ENCODE measurements around the gene NHS.

DNA sequence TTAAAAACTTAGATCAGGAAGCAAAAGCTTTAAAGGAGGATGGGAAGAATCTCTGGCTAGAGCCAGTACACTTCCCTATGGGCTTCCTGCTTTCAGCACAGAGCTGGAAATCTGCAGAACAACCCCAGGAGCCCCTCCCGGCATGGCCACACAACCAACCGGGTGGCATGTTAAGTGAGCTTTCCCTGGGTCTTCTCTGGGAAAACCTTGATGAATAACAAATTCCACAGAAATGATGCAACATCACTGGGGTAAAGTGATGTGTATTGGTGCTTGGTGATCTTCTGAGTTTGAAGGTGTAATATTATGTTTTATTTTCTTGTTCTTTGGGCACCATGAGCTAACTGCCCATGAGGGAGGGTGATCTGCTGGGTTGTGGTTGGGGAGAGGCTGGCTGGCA is 22.1 kb downstream of the NHS start:
- TF ChIP-seq CTCF (IDR thresholded peaks at IDR 0.05) = no peak
- no peak for TF ChIP-seq EP300 (IDR thresholded peaks at IDR 0.05)
- TF ChIP-seq POLR2A (IDR thresholded peaks at IDR 0.05; ENCODE audit: low read depth) = no peak

All from esophagus muscularis mucosa (tissue), 4 donors.